Renal pelvis (tissue), 4 donors: ENCODE results near the gene THOP1. TPM values are rescaled to one million over a fixed set of nuclear protein-coding genes. Genes with fewer than 3 reads are reported as not detected.

ENCODE experiments used
- DNase-seq: peaks from one replicate; pipeline ENCODE4 v3.0.0-alpha.2; 2013
- polyA plus RNA-seq, 3 donors: library from polyadenylated mRNA; unstranded; fragments of 120-200 nt; gene quantifications; one replicate each; pipeline ENCODE4 v1.2.1, GENCODE V29; 2013; ENCODE audit not compliant: insufficient read length in 3 of 3

THOP1 gene
- polyA plus RNA-seq, 3 donors, result 58.7 to 64.8 (median 58.7) TPM

DNA sequence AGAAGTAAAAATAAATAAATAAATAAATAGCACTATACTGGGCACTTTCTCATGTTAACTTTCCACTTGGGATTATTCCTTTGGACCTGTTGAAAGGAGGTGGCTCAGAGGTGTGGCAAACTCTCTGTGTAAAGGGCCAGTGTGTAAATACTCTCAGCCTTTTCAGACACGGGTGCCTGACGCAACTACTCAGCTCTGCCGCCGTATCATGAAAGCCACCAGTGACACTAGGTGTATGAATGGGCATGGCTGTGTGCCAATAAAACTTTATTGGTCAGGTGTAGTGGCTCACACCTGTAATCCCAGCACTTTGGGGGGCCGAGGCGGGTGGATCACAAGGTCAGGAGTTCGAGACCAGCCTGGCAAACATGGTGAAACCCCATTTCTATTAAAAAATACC, 25.3 kb upstream of the THOP1 start:
- no peak for DNase-seq

DNA sequence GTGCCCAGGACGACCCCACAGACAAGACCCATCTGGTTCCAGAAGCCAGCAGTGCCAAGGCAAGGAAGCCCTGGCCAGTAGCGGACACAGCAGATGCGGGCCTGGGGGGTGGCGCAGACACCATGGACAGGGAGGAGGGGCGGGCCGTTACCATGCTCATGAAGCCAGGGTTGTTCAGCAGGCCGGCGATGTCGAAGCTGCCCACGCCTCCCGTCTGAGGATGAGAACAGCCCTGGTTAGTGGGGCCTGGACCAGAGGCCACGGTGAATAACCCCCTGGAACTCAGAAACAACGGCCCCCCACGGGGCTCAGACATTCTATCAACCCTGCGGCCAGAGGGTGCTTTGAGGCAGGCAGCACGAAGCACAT, 24.0 kb upstream of the THOP1 start:
- DNase-seq, result no peak

GRCh38 chr19:2761876-2762782, 23.2 kb upstream of the THOP1 start:
- DNase-seq, result no peak

DNA sequence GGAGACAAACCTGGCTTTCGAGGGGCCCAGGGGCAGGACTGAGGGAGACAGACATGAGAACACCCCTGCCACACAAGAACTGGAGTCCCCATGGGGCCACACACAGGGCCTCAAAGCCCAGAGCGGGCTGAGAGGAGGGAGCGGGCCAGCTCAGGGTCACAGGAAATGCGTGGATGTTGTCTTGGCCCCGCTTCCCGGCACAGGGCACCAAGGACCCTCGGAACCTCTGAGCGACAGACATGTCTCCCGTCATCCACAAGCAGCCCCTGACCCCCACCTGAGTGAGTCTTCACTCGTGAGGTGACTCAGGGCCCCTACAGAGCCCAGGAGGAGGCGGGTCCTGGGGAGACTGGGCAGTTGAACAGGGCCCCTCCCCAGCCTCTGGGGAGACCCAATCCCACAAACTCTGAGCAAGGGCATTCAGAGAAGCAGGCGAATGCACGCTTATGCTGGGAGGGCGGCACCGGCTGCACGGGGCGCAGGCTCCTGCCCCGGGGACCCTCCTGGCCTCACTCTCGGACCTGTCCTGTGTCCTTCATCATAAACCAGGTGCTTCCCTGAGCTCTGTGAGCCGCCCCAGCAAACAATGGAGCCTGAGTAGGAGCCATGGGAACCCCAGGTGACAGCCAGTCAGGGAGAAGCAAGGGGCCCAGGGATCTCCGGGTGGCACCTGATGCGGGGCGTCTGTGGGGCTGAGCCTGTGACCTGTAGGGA, 22.4 kb upstream of the THOP1 start:
- no peak for DNase-seq

- DNase-seq, result no peak
These were observed 21.6 kb upstream of the THOP1 start for GRCh38 chr19:2763687-2764086.

- DNase-seq, result no peak
These were observed 20.4 kb upstream of the THOP1 start for GRCh38 chr19:2764945-2765344.

- no peak for DNase-seq
These were observed 19.9 kb upstream of the THOP1 start for GRCh38 chr19:2765376-2765775.

DNA sequence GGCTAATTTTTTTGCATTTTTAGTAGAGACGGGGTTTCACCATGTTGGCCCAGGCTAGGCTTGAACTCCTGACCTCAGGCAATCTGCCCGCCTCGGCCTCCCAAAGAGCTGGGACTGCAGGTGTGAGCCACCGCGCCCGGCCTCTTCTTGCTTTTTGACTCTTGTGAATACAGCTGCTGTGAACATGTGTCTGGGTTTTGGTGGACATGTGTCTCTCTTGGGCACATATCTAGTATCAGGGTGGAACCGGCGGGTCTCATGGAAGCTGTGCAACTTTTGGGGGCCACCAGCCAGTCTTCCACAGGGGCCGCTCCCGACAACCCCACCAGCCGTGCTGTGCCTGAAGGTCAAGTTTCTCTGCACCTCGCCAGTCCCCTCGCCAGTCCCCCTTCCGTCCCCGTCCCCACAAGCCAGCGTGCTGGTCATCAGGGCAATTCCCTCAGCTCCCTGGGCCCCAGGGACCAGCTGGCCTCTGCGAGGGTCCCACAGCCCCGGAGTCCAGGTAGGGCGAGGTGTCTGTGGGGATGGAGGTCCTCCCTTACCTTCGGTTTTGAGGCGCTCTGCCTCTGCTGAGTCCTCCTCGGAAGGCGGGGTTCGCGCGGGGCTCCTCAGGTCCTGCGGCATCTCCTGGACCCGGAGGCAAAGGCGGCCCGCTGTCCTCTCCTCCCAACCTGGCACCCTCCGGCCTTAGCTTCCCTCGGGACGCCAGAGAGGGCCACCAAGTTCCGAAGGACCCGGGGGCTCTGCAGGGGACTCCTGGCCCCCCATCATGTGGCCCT, 18.5 kb upstream of the THOP1 start:
- no peak for DNase-seq

DNA sequence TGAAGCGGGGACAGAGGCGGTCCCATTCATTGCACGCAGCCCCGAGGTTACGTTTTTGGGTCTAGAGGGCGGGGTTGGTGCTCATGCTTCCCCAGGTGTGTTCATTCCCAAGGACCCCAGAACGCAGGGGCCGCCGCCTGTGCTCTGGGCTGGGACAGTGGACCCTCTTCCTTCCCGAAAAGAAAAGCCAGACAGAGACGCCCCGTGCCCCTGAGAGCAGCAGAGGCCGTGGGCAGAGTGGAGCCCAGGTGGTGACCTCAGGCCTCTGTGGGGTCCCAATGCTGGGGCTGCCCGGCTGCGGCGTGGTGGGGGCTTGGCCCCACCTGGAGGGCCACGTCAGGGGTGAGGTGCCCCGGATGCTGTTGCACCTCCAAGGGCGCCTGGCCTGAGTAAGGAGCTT, 17.6 kb upstream of the THOP1 start:
- no peak for DNase-seq

DNA sequence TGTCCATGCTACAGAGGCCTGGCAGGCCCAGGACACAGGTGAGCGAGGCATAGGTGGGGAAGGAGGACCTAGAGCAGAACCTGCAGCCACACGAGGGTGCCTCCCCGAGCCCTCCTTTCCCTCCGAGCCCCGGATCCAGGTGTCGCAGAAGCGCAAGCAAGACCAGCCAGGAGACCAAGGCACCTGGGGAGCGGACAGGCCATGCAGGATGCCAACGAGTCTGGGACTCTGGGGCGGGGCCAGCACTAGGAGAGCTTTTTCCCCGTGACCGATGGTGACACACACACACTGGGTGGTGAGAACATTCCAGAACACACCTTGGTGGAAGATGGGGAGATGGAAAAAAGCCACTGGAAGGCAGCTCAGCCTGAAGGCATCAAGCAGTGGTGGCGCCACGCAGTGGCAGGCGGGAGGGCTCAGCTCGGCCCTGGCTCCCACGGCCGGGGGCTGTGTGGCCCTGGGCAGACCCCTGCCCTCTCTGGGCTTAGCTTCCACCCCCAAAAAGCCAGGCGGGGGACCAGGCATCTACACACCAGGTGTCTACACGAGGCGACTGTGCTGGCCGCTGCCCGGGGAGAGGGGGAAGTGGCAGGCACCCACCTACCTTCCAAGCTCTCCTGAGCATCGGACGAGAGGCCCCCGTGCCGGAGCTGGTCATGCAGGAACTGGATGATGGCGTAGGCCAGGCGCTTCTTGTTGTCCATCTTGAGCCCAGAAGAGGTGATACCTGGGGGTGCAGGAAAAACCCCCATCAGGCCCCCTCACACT, 16.8 kb upstream of the THOP1 start:
- no peak for DNase-seq

- DNase-seq, result no peak
These were observed 16.1 kb upstream of the THOP1 start for GRCh38 chr19:2769218-2769617.

DNA sequence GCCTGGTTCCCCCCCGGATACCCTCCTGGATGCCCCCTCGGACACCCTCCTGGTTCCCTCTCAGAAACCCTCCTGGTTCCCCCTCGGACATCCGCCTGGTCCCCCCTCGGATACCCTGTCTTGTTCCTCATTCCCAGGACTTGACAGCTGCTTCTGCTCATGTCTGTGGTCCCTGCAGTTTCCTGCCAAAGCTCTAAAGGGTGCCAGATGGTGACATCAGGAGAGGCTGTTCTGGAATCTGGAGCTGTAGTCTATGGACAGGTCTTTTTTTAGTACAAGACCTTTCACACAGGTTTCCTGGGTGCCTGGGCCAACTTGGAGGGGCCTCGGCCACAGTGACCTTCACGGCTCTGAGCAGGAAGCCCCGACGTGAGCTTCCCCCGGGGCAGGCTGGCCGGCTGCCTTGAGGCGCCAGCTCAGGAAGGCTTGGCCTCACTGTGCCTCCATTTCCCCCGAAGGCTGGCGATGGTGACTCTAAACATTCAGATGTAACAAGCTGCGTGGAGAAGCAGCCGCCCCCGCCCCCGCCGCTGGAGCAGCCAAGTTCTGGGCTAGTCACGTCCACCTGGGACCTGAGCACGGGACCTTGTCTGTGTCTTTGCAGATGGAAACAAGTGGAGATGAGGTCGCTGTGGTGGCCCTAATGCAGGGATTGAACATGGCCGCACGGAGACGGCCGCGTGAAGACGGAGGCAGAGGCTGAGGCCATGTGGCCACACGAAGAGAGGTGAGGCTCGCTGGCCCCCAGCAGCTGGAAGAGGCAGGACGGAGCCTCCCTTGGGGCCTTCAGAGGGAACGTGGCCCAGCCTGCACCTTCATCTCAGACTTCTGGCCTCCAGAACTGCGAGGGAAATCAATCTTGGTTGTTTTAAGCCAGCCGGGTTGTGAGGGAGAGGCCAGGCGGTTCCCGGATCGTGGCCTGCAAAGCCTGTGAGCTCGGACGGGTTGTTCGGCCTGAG, 15.0 kb upstream of the THOP1 start:
- DNase-seq, result peak; percentile 71

- no peak for DNase-seq
These were observed 13.3 kb upstream of the THOP1 start for GRCh38 chr19:2771786-2772674.

DNA sequence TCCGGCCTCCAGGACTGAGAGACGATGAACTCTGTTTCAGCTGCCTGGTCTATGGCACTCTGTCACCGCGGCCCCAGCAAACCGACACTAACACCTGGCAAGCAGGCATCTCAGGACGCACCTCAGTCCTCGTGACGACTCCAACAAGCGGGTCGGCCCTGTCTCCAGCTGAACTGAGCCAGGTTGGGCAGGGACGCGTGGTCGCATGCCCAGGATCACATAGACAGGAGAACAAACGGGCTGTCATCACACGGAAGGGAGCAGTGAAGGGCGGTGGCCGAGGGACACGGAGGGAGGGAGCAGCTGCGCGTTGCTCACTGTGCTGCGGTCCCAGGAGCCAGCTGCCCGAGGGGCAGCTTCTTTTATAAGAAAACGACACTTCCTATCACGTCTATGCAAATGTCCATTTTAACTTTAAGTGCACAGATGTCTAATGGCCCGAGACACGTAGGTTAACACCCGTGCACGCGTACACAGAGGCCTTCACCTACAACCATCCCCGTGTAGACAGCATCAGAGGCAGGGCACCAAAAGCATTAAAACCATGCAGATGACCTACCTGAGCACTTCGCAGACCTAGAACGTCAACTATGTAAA, 11.1 kb upstream of the THOP1 start:
- no peak for DNase-seq

GRCh38 chr19:2774953-2775555, 10.2 kb upstream of the THOP1 start:
- no peak for DNase-seq

- DNase-seq, result no peak
These were observed 9.5 kb upstream of the THOP1 start for GRCh38 chr19:2775556-2776430.

GRCh38 chr19:2777952-2778683, 7.2 kb upstream of the THOP1 start:
- no peak for DNase-seq
